ENCODE data around the gene ZNF385B.

ZNF385B gene

DNA sequence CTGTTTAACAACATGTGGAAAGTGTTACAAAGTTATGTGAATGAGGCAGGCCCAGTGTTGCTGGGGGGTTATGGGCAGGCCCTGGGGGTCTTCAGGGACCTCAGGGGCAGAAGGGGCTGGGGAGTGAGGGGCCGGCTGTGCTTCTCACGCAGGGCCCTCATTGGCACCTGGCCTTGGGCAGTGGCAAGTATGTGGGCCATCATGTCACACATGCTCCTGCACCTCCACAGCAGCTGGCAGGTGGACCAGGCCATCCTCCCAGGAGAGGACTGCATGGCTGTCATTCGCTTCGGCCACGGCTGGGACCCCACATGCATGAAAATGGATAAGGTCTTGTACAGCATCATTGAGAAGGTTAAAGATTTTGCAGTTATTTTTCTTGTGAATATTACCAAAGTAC, 47.4 kb downstream of the ZNF385B start:
- H3K9me3 ChIP-seq (ENCODE audit: control insufficient read depth, low read length): no peaks in the 10 kb centered on the region
- H3K4me1 ChIP-seq: no peaks in the 10 kb centered on the region
- TF ChIP-seq, protein P1, sequence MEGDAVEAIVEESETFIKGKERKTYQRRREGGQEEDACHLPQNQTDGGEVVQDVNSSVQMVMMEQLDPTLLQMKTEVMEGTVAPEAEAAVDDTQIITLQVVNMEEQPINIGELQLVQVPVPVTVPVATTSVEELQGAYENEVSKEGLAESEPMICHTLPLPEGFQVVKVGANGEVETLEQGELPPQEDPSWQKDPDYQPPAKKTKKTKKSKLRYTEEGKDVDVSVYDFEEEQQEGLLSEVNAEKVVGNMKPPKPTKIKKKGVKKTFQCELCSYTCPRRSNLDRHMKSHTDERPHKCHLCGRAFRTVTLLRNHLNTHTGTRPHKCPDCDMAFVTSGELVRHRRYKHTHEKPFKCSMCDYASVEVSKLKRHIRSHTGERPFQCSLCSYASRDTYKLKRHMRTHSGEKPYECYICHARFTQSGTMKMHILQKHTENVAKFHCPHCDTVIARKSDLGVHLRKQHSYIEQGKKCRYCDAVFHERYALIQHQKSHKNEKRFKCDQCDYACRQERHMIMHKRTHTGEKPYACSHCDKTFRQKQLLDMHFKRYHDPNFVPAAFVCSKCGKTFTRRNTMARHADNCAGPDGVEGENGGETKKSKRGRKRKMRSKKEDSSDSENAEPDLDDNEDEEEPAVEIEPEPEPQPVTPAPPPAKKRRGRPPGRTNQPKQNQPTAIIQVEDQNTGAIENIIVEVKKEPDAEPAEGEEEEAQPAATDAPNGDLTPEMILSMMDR (IDR thresholded peaks at IDR 0.05): no peak
- no peaks in the 10 kb centered on the region for H3K27me3 ChIP-seq (ENCODE audit: control insufficient read depth, insufficient read depth, low read length)
- H3K4me2 ChIP-seq (ENCODE audit: low read length): no peak overlapping the region
- H3K27ac ChIP-seq: no peak overlapping the region
- H3K36me3 ChIP-seq (ENCODE audit: control insufficient read depth, insufficient read depth, low read length): no peaks in the 10 kb centered on the region
- H3K4me3 ChIP-seq (ENCODE audit: low read depth, low read length): no peak overlapping the region
- H3K79me2 ChIP-seq: no peaks in the 10 kb centered on the region
- H3K9ac ChIP-seq: no peak overlapping the region
- no peak overlapping the region for H2AFZ ChIP-seq

DNA sequence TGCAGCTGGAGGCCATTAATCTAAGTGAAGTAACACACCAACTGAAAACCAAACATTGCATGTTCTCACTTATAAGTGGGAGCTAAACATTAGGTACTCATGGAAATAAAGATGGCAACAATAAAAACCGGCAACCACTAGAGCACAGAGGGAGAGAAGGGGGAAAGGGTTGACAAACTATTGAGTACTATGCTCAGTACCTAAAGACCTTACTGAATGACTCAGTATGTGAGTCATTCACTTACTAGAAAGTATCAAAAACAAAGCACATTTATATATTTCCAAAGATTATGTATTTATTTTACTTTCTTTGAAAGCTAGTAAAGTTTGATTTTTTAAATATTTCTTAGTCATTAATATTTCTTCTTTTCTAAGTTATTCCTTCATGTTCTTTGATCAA, 48.9 kb downstream of the ZNF385B start:
- TF ChIP-seq, protein P1 (IDR thresholded peaks at IDR 0.05): no peak
- H3K4me1 ChIP-seq: no peaks in the 10 kb centered on the region
- no peak overlapping the region for H3K4me2 ChIP-seq (ENCODE audit: low read length)
- H2AFZ ChIP-seq: no peak overlapping the region
- H3K9ac ChIP-seq: no peak overlapping the region
- no peaks in the 10 kb centered on the region for H3K79me2 ChIP-seq
- H3K36me3 ChIP-seq (ENCODE audit: control insufficient read depth, insufficient read depth, low read length): no peaks in the 10 kb centered on the region
- H3K27me3 ChIP-seq (ENCODE audit: control insufficient read depth, insufficient read depth, low read length): no peaks in the 10 kb centered on the region
- H3K4me3 ChIP-seq (ENCODE audit: low read depth, low read length): no peak overlapping the region
- no peak overlapping the region for H3K27ac ChIP-seq
- H3K9me3 ChIP-seq (ENCODE audit: control insufficient read depth, low read length): no peaks in the 10 kb centered on the region

DNA sequence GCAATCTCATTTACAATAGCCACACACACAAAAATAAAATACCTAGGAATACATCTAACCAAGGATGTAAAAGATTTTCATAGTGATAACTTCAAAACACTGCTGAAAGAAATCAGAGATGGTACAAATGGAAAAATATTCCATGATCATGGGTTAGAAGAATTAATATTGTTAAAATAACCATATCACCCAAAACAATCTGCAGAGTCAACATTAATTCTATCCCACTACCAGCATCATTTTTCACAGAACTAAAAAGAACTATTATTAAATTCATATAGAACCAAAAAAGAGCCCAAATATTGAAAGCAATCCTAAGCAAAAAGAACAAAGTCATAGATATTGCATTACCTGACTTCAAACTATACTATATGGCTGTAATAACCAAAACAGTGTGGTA, 50.4 kb downstream of the ZNF385B start:
- H3K4me3 ChIP-seq (ENCODE audit: low read depth, low read length): no peak overlapping the region
- H3K9me3 ChIP-seq (ENCODE audit: control insufficient read depth, low read length): no peaks in the 10 kb centered on the region
- no peaks in the 10 kb centered on the region for H3K27me3 ChIP-seq (ENCODE audit: control insufficient read depth, insufficient read depth, low read length)
- no peak overlapping the region for H2AFZ ChIP-seq
- no peak overlapping the region for H3K4me2 ChIP-seq (ENCODE audit: low read length)
- no peaks in the 10 kb centered on the region for H3K79me2 ChIP-seq
- no peak overlapping the region for H3K9ac ChIP-seq
- H3K36me3 ChIP-seq (ENCODE audit: control insufficient read depth, insufficient read depth, low read length): no peaks in the 10 kb centered on the region
- H3K27ac ChIP-seq: no peak overlapping the region
- TF ChIP-seq, protein P1 (IDR thresholded peaks at IDR 0.05): no peak
- H3K4me1 ChIP-seq: no peaks in the 10 kb centered on the region

DNA sequence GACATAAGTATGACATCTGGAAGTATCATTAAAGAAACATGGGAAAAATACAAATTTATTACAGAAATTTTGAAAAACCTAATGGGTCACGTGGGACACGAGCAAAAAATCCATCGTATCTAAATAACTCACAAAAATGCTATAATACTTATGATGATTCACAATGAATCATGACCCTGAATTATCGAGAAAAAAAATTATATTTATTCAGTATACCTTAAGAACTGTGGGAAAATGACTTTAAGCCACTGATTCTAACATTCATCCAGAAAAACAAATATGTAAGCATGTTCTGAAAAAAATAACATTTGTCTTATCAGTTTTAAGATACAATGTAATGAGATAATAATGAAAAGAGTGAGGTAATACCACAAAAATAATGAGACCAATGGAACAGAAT, 51.8 kb downstream of the ZNF385B start:
- Histone ChIP-seq H3K79me2 (no peaks in the 10 kb centered on the region), H3K36me3 (ENCODE audit: control insufficient read depth, insufficient read depth, low read length) (no peaks in the 10 kb centered on the region), H3K9ac (no peak overlapping the region), H3K9me3 (ENCODE audit: control insufficient read depth, low read length) (no peaks in the 10 kb centered on the region), H3K4me3 (ENCODE audit: low read depth, low read length) (no peak overlapping the region), H3K27ac (no peak overlapping the region), H2AFZ (no peak overlapping the region), H3K27me3 (ENCODE audit: control insufficient read depth, insufficient read depth, low read length) (no peaks in the 10 kb centered on the region), H3K4me1 (no peaks in the 10 kb centered on the region), H3K4me2 (ENCODE audit: low read length) (no peak overlapping the region)
- TF ChIP-seq, protein P1 (IDR thresholded peaks at IDR 0.05): no peak

- no peak overlapping the region for H3K4me2 ChIP-seq (ENCODE audit: low read length)
- H3K4me1 ChIP-seq: no peaks in the 10 kb centered on the region
- H3K27me3 ChIP-seq (ENCODE audit: control insufficient read depth, insufficient read depth, low read length): no peaks in the 10 kb centered on the region
- no peak overlapping the region for H3K4me3 ChIP-seq (ENCODE audit: low read depth, low read length)
- TF ChIP-seq, protein P1 (IDR thresholded peaks at IDR 0.05): no peak
- no peaks in the 10 kb centered on the region for H3K9me3 ChIP-seq (ENCODE audit: control insufficient read depth, low read length)
- H2AFZ ChIP-seq: no peak overlapping the region
- no peak overlapping the region for H3K9ac ChIP-seq
- H3K27ac ChIP-seq: no peak overlapping the region
- H3K79me2 ChIP-seq: no peaks in the 10 kb centered on the region
- no peaks in the 10 kb centered on the region for H3K36me3 ChIP-seq (ENCODE audit: control insufficient read depth, insufficient read depth, low read length)
Observed at GRCh38 chr2:179805001-179805400, 56.4 kb downstream of the ZNF385B start.
